Upper lobe of left lung (tissue), 4 donors: Measurements from ENCODE around the gene TMEM30A.

ENCODE experiments used
- CTCF ChIP-seq, 6 experiments: fragments of 450-650 bp in 4 of 6; fragments of 200-600 bp in 2 of 6; sonication (generic) in 2 of 6; IDR thresholded peaks; one replicate each; pipeline ENCODE4 v1.5.1; 2016 to 2019; ENCODE audit warnings: antibody characterized with exemption in 6 of 6
- EP300 ChIP-seq, 4 donors: sonication (generic); formaldehyde crosslinking; IDR thresholded peaks; one replicate each; pipeline ENCODE4 v1.5.1; 2017; ENCODE audit warnings: antibody characterized with exemption in 4 of 4, control low read depth in 2 of 4

- TF ChIP-seq CTCF (IDR thresholded peaks at IDR 0.05) (no peak), EP300 (IDR thresholded peaks at IDR 0.05) (no peak)
Observed at GRCh38 chr6:75211920-75212590, 72.5 kb downstream of the TMEM30A start.
